Adipocyte (in vitro differentiated cells): ENCODE measurements around the gene PRG2.
"Not testable (repeated sequence)": the region's sequence is repeated elsewhere in the genome, so short reads cannot be mapped to it uniquely, and the experiment has no call there.

Experiments used
- DNase-seq: peaks from one replicate; pipeline ENCODE4 v3.0.0-alpha.2; 2015; ENCODE audit warnings: low read depth
- H3K27me3 ChIP-seq: replicated peaks from 2 replicates; pipeline ENCODE4 v1.7.0; 2013; ENCODE audit warnings: mild to moderate bottlenecking, low read length, moderate library complexity; ENCODE audit not compliant: control insufficient read depth, insufficient read depth
- H3K36me3 ChIP-seq: 2 replicates; pipeline ENCODE4 v1.7.0; 2013; ENCODE audit warnings: low read length, mild to moderate bottlenecking, moderate library complexity; ENCODE audit not compliant: control insufficient read depth, insufficient read depth, severe bottlenecking
- H3K4me1 ChIP-seq: 2 replicates; pipeline ENCODE4 v1.7.0; 2013; ENCODE audit warnings: mild to moderate bottlenecking, low read length, moderate library complexity; ENCODE audit not compliant: control insufficient read depth, insufficient read depth
- H3K4me3 ChIP-seq: 2 replicates; pipeline ENCODE4 v1.7.0; 2013; ENCODE audit warnings: mild to moderate bottlenecking, low read length, moderate library complexity
- H3K9ac ChIP-seq: 2 replicates; pipeline ENCODE4 v1.7.0; 2013; ENCODE audit warnings: mild to moderate bottlenecking, low read length, moderate library complexity
- H3K9me3 ChIP-seq: 2 replicates; pipeline ENCODE4 v1.7.0; 2013; ENCODE audit warnings: mild to moderate bottlenecking, low read length, moderate library complexity; ENCODE audit not compliant: control insufficient read depth

Gene PRG2

GRCh38 chr11:57340039-57340615, 50.3 kb downstream of the PRG2 start:
- no peak for DNase-seq
- H3K4me1 ChIP-seq = peaks cover 9% of the 10 kb centered on the region
- H3K4me3 ChIP-seq = no peak overlapping the region
- H3K9me3 ChIP-seq = no peaks in the 10 kb centered on the region
- no peak overlapping the region for H3K9ac ChIP-seq
- no peaks in the 10 kb centered on the region for H3K36me3 ChIP-seq
- H3K27me3 ChIP-seq = peaks cover 19% of the 10 kb centered on the region

- H3K27me3 ChIP-seq = peaks cover 19% of the 10 kb centered on the region
- H3K9ac ChIP-seq = no peak overlapping the region
- H3K36me3 ChIP-seq = no peaks in the 10 kb centered on the region
- no peaks in the 10 kb centered on the region for H3K9me3 ChIP-seq
- no peak for DNase-seq
- H3K4me1 ChIP-seq = peaks cover 17% of the 10 kb centered on the region
- no peak overlapping the region for H3K4me3 ChIP-seq
Measured at GRCh38 chr11:57339328-57339727, 51.1 kb downstream of the PRG2 start.

- no peak within 1 kb of the TSS for H3K4me3 ChIP-seq
- no peak within 1 kb of the TSS for H3K9ac ChIP-seq
- H3K4me1 ChIP-seq = peaks cover 19% of the 10 kb centered on the region
- peaks cover 19% of the 10 kb centered on the region for H3K27me3 ChIP-seq
- no peaks in the 10 kb centered on the region for H3K9me3 ChIP-seq
- no peak for DNase-seq
- H3K36me3 ChIP-seq = peaks cover 8% of the 10 kb centered on the region
Measured at GRCh38 chr11:57338142-57338541, 52.3 kb downstream of the PRG2 start, which contains the start of gene P2RX3. Gene P2RX3 (plus strand): TSS chr11:57338352. CDS start chr11:57338551, 199 bp downstream.

DNA sequence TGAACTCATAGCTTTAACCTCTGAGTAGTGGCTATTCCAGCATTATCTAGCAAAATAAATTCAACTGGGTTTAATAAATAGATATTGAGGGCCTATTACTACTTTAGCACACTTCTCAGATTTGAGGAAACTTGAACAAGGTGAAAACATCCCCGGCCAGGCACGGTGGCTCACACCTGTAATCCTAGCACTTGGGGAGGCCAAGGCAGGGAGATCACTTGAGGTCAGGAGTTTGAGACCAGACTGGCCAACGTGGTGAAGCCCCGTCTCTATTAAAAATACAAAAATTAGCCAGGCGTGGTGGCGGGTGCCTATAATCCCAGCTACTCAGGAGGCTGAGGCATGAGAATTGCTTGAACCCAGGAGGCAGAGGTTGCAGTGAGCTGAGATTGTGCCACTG, 53.6 kb downstream of the PRG2 start:
- not testable (repeated sequence) for DNase-seq, H3K9me3 ChIP-seq, H3K9ac ChIP-seq, H3K4me3 ChIP-seq
- Histone ChIP-seq H3K4me1 (peaks cover 19% of the 10 kb centered on the region), H3K27me3 (peaks cover 19% of the 10 kb centered on the region), H3K36me3 (peaks cover 20% of the 10 kb centered on the region)
